Measurements from ENCODE around the gene APOL5. TPM values are rescaled to one million over a fixed set of nuclear protein-coding genes. Genes with fewer than 3 reads are reported as not detected.

APOL5 gene
- total and polyA plus RNA-seq, 11 donors, result 0.07 to 0.11 TPM; not detected in 9

DNA sequence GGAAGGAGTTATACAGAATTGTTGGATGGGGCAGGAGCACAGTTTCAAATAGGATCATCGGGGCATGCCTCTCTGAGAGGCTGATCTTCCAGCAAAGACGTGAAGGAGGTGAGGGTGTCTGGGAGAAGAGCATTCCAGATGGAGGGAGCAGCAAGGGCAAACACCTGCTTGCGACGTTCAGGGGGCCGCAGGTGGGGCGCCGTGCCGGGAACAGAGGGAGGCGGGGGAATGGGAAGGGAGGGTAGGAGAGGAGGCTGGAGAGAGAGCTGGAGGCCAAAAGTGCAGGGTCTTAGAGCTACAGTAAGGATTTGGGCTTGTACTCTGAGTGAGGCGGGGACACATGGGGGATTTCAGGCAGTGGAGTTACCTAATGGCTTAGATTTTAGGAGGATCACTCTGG lies 13.6 kb downstream of the APOL5 start:
- no peaks in the 10 kb centered on the region for H3K27me3 ChIP-seq
- H3K36me3 ChIP-seq, result no peaks in the 10 kb centered on the region
- no peak overlapping the region for H3K4me3 ChIP-seq
- H3K9me3 ChIP-seq, result no peaks in the 10 kb centered on the region
- H3K27ac ChIP-seq, result no peak overlapping the region
- WGBS, 4 donors, result 79 to 87% (median 85%) methylated on average over 9 to 10 of the region's 10 CpGs
- H3K4me1 ChIP-seq, result peaks cover 0 to 12% (median 0%) of the 10 kb centered on the region in 12 donors
- no peak for ATAC-seq
- TF ChIP-seq POLR2A (IDR thresholded peaks at IDR 0.05), result no peak
- TF ChIP-seq, protein P1, sequence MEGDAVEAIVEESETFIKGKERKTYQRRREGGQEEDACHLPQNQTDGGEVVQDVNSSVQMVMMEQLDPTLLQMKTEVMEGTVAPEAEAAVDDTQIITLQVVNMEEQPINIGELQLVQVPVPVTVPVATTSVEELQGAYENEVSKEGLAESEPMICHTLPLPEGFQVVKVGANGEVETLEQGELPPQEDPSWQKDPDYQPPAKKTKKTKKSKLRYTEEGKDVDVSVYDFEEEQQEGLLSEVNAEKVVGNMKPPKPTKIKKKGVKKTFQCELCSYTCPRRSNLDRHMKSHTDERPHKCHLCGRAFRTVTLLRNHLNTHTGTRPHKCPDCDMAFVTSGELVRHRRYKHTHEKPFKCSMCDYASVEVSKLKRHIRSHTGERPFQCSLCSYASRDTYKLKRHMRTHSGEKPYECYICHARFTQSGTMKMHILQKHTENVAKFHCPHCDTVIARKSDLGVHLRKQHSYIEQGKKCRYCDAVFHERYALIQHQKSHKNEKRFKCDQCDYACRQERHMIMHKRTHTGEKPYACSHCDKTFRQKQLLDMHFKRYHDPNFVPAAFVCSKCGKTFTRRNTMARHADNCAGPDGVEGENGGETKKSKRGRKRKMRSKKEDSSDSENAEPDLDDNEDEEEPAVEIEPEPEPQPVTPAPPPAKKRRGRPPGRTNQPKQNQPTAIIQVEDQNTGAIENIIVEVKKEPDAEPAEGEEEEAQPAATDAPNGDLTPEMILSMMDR (IDR thresholded peaks at IDR 0.05), result no peak
- DNase-seq, result no peak
- intact Hi-C loops (cut with DNase I), result loop anchor here in 4 of 10 donors (10.0 kb wide), 3 partner anchors 47 to 107 kb away; no protein-coding TSS in a partner anchor

DNA sequence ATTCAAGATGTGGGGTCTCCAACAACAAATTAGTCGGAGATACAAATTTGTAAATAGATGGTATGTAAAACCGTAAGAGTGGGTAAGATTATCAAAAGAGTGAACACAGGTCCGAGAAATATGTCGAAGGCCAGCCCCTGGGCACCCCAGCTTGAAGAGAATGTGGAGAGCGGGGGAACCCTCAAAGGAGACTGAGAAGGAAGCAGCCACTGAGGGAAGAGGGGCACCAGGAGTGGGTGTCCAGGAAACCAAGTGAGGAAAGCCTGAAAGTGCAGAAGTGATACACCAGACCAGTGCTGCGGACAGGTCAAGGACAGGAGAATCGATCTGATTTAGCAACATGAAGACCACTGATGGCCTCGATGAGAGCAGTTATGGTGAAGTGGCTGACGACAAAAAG lies 14.4 kb downstream of the APOL5 start:
- Histone ChIP-seq H3K36me3 (no peaks in the 10 kb centered on the region), H3K4me3 (no peak overlapping the region), H3K4me1 (peaks cover 0 to 12% (median 0%) of the 10 kb centered on the region in 12 donors), H3K27ac (no peak overlapping the region), H3K27me3 (no peaks in the 10 kb centered on the region), H3K9me3 (no peaks in the 10 kb centered on the region)
- intact Hi-C loops (cut with DNase I), result loop anchor here in 4 of 10 donors (10.0 kb wide), 3 partner anchors 47 to 107 kb away; no protein-coding TSS in a partner anchor
- 92 to 94% (median 93%) methylated on average over 9 of the region's 9 CpGs for WGBS, 4 donors
- TF ChIP-seq POLR2A (IDR thresholded peaks at IDR 0.05), result no peak
- TF ChIP-seq, protein P1 (IDR thresholded peaks at IDR 0.05), result no peak
- DNase-seq (no peak), ATAC-seq (no peak)

DNA sequence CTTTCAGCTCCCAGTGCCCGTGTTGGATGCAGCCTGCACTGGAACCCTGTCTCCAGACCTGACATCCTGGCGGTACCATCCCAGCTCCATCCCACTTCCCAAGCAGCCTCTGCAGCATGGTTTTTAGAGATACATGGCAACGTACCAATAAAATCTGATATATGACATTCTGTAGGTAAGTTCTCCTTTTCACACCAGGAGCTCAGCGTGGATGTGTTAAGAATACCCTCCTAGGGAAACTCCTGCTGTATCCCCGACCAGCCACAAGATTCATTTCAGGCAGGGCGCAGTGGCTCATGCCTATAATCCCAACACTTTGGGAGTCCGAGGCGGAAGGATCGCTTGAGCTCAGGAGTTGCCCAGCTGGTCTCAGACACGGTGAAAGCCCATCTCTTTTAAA lies 15.4 kb downstream of the APOL5 start:
- H3K4me3 ChIP-seq, result no peak overlapping the region
- intact Hi-C loops (cut with DNase I), result loop anchor here in 4 of 10 donors (10.0 kb wide), 3 partner anchors 48 to 108 kb away; no protein-coding TSS in a partner anchor
- ATAC-seq (no peak), DNase-seq (no peak)
- TF ChIP-seq POLR2A (IDR thresholded peaks at IDR 0.05), result no peak
- TF ChIP-seq, protein P1 (IDR thresholded peaks at IDR 0.05), result no peak
- no peaks in the 10 kb centered on the region for H3K9me3 ChIP-seq
- H3K36me3 ChIP-seq, result peaks cover 0 to 5% (median 0%) of the 10 kb centered on the region in 9 donors
- H3K4me1 ChIP-seq, result peaks cover 0 to 12% (median 0%) of the 10 kb centered on the region in 12 donors
- 89 to 92% (median 89%) methylated on average over 10 of the region's 10 CpGs for WGBS, 4 donors
- no peaks in the 10 kb centered on the region for H3K27me3 ChIP-seq
- no peak overlapping the region for H3K27ac ChIP-seq

DNA sequence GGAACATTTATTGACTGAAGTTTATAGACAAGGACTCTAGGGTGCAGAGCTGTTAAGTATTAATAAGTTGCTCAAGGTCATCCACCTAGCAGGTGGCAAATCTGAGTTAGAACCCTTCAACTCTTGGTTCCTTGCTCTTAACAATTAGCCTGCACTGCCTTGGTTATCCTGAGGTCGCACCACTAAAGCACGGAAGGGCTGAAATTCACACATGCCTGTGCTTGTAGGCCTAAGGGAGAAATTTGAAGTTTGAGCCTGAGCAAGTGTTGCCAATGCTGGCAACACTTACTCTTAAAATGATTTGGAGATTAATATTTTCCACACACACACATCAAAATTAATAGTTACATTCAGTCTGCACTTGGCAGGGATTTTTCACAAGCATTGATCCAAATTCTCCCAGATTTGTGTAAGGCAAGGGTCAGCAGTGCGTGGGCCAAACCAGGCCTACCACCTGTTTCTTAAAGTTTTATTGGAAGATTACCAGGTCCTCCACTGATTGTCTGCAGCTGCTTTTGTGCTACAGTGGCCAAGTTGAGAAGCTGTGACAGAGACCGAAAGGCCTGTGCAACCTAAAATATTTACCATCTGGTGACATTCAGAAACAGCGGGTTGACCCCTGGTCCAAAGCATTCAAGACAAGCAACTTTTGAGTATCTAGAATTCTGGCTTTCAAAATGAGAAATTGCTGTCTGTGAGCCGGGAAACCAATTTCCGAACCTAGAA lies 16.3 kb downstream of the APOL5 start:
- intact Hi-C loops (cut with DNase I), result loop anchor here in 4 of 10 donors (10.0 kb wide), 3 partner anchors 49 to 109 kb away; no protein-coding TSS in a partner anchor
- peak in 3 of 4 donors; percentile 45 to 76 (median 64) for ATAC-seq
- Histone ChIP-seq H3K9me3 (no peaks in the 10 kb centered on the region), H3K4me3 (no peak overlapping the region), H3K4me1 (peaks cover 0 to 12% (median 0%) of the 10 kb centered on the region in 12 donors), H3K36me3 (peaks cover 0 to 12% (median under 1%) of the 10 kb centered on the region in 9 donors), H3K27ac (peak overlapping the region in 1 of 12 donors; percentile 24), H3K27me3 (no peaks in the 10 kb centered on the region)
- WGBS, 4 donors, result 69 to 77% (median 73%) methylated on average over 7 of the region's 7 CpGs
- TF ChIP-seq POLR2A (IDR thresholded peaks at IDR 0.05), result no peak
- TF ChIP-seq, protein P1 (IDR thresholded peaks at IDR 0.05), result peak in 1 of 12 donors; percentile 10
- DNase-seq, result peak in 3 of 5 donors; percentile 27 to 49 (median 31)
